ENCODE results near the gene PLCG2.

DNA sequence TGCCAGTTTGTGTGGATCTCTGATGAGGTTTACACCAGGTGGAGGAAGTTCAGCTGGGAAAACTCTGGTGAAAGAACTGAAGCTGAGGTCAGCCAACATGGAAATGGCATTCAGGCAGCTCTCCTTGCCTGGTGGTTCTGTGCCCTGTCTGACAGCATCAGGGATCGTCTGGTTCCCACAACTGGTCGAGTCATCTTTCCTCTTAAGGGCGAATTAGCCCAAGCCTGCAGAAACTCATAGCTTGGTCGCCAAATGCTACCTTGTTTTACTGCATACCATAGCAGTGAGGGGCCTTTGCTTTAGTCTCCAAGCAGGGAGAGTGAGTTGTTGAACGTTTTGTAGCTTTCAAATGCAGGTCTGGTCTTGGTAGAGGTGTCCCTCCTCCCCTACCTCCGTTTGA, 7.2 kb downstream of the PLCG2 start:
- TF ChIP-seq EZH2 (IDR thresholded peaks at IDR 0.05; ENCODE audit: insufficient read depth, poor library complexity, severe bottlenecking), result no peak
- TF ChIP-seq EZH2phosphoT487 (IDR thresholded peaks at IDR 0.05; ENCODE audit: insufficient read depth, low read depth), result no peak

Measured in GM23248 (cell line).